ENCODE results near the gene KCNK4. TPM values are rescaled to one million over a fixed set of nuclear protein-coding genes. Genes with fewer than 3 reads are reported as not detected.
A peak's percentile ranks its signal among the peaks of the same experiment; 100 is the strongest.

KCNK4 gene
- total and polyA plus RNA-seq, 2 of the 13 experiments (the other 11 are each of a cell fraction or from before 2014, with no cell fraction given): not detected

GRCh38 chr11:64246871-64247728 is 44.0 kb upstream of the KCNK4 start, which contains the start of gene PPP1R14B (continued):
- TF ChIP-seq KDM2A (CRISPR knock-in tag; IDR thresholded peaks at IDR 0.05; ENCODE audit: borderline replicate concordance, low read depth) (peak; percentile 81; the same call in 1 of the 2 replicates), DNMT1 (CRISPR knock-in tag; IDR thresholded peaks at IDR 0.05) (0 out of 2 replicates have a peak, but pooled peaks have one; percentile 43), KLF16 (CRISPR knock-in tag; IDR thresholded peaks at IDR 0.05) (peak in 1 of 2 experiments; percentile 54; a peak in 2 of 4 replicates), DZIP1 (CRISPR knock-in tag; IDR thresholded peaks at IDR 0.05) (no peak), ZNF777 (CRISPR knock-in tag; IDR thresholded peaks at IDR 0.05) (no peak; the same call in 1 of the 2 replicates), JARID2 (CRISPR knock-in tag; IDR thresholded peaks at IDR 0.05; ENCODE audit: insufficient replicate concordance) (peak; percentile 81), MAZ (IDR thresholded peaks at IDR 0.05; ENCODE audit: borderline replicate concordance, low read depth, low read length) (peak; percentile 34; the same call in 1 of the 2 replicates), MAZ (CRISPR knock-in tag; IDR thresholded peaks at IDR 0.05; ENCODE audit: low read depth) (peak; percentile 74), ZBTB10 (CRISPR knock-in tag; IDR thresholded peaks at IDR 0.05; ENCODE audit: borderline replicate concordance) (no peak), KDM4B (CRISPR knock-in tag; IDR thresholded peaks at IDR 0.05) (0 out of 2 replicates have a peak, but pooled peaks have one; percentile 10), ZNF646 (CRISPR knock-in tag; IDR thresholded peaks at IDR 0.05) (no peak), HMGXB4 (CRISPR knock-in tag; IDR thresholded peaks at IDR 0.05; ENCODE audit: borderline replicate concordance in 1 of 2, low read depth in 1 of 2) (peak; percentile 24 to 44; a peak in 2 of 4 replicates)

Data from HepG2 (cell line).